DOHH2 (cell line): ENCODE data around the gene ATP9B.

ENCODE experiments used
- CTCF ChIP-seq: fragments of 200-600 bp; sonication (generic); IDR thresholded peaks from one replicate; pipeline ENCODE4 v1.5.1; 2014; ENCODE audit warnings: antibody characterized with exemption, mild to moderate bottlenecking, low read depth, low read length; ENCODE audit not compliant: poor library complexity, severe bottlenecking
- EZH2phosphoT487 ChIP-seq: fragments of 200-600 bp; sonication (generic); IDR thresholded peaks from 2 replicates; pipeline ENCODE4 v1.6.1; 2017; ENCODE audit warnings: borderline replicate concordance, mild to moderate bottlenecking, antibody characterized with exemption, low read length, moderate library complexity, mixed read lengths

DNA sequence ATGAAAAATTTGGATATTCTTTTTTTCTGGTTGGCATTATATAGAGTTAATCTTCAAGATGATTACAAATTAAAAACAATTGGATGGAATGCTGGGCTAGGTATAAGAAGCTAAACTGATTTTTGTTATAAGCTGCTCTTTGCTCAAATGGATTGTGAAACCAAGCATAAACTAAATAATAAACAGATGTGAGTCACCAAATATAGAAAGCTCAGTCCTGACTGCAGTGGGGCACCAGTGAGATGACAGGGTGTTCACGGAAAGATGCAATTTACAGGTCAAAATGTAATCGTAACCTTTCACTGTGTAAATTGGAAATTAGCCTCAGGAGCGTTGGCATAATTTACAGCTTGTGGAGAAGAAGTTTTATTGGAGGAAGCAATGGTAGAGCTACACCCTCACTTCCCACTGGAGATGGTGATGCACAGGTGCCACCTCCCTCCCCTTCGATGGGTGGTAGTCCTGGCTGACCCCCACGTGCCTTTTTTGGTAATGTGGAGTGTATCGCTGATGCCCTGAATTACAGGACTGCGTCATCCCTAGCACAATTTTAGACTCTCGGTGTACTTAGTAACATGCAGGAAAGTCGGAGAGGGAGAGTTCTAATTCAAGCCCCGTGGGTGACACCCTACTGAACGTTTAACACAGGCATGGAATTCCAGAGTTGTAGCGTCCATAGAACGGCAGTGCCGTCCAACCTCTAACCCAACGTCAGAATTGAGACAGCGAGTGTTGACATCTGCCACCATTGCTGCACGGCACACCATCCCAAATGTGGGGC, 252.6 kb downstream of the ATP9B start:
- TF ChIP-seq CTCF (no peak), EZH2phosphoT487 (no peak)
